Measurements from ENCODE around the gene PHF21B.

GRCh38 chr22:44924710-44925109, 85.1 kb downstream of the PHF21B start:
- no peak for TF ChIP-seq YY1 (tag by site-specific recombination; IDR thresholded peaks at IDR 0.05)
- no peak for TF ChIP-seq ZBTB17 (tag by site-specific recombination; IDR thresholded peaks at IDR 0.05)
- no peak for TF ChIP-seq HOXC10 (CRISPR knock-in tag; IDR thresholded peaks at IDR 0.05)
- TF ChIP-seq CTCF (tag by site-specific recombination; IDR thresholded peaks at IDR 0.05), result no peak
- no peak for TF ChIP-seq ZNF501 (tag by site-specific recombination; IDR thresholded peaks at IDR 0.05)
- TF ChIP-seq ZNF274 (IDR thresholded peaks at IDR 0.05; ENCODE audit: low read length), result no peak
- no peak for TF ChIP-seq ZNF274 (tag by site-specific recombination; IDR thresholded peaks at IDR 0.05; ENCODE audit: borderline replicate concordance)
- no peak for TF ChIP-seq ZNF138 (tag by site-specific recombination; IDR thresholded peaks at IDR 0.05; ENCODE audit: borderline replicate concordance)
- TF ChIP-seq ZNF416 (tag by site-specific recombination; IDR thresholded peaks at IDR 0.05), result no peak
- TF ChIP-seq SCRT1 (tag by site-specific recombination; IDR thresholded peaks at IDR 0.05; ENCODE audit: borderline replicate concordance), result no peak
- TF ChIP-seq SP2 (tag by site-specific recombination; IDR thresholded peaks at IDR 0.05), result no peak

Data from HEK293 (cell line).